ENCODE results near the gene SPDEF.

DNA sequence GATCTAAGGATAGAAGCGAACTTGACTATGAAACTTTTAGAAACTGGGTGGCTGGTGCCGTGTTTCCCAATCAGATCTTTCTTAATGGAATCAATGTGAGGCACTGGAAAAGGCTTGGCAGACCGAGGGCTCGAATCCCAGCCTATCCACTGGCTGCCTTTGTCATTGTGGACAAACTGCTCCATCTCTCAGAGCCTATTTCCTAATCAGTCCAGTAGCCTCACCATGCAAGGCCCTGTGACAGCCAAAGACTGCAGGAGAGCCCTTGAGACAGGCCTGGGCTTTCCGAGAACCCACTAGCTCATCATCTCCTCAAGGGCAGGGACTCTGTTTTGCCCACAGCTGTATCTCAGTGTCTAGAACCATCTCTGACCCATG is 43.4 kb downstream of the SPDEF start:
- no peak for TF ChIP-seq POLR2A (IDR thresholded peaks at IDR 0.05)
- TF ChIP-seq, protein P1, sequence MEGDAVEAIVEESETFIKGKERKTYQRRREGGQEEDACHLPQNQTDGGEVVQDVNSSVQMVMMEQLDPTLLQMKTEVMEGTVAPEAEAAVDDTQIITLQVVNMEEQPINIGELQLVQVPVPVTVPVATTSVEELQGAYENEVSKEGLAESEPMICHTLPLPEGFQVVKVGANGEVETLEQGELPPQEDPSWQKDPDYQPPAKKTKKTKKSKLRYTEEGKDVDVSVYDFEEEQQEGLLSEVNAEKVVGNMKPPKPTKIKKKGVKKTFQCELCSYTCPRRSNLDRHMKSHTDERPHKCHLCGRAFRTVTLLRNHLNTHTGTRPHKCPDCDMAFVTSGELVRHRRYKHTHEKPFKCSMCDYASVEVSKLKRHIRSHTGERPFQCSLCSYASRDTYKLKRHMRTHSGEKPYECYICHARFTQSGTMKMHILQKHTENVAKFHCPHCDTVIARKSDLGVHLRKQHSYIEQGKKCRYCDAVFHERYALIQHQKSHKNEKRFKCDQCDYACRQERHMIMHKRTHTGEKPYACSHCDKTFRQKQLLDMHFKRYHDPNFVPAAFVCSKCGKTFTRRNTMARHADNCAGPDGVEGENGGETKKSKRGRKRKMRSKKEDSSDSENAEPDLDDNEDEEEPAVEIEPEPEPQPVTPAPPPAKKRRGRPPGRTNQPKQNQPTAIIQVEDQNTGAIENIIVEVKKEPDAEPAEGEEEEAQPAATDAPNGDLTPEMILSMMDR (IDR thresholded peaks at IDR 0.05) = no peak

All from lower leg skin (tissue), 3 donors.